Stimulated activated CD4-positive, alpha-beta T cell treated with anti-CD3 and anti-CD28 coated beads, Interleukin-1b, Interleukin-23, amount 100 ng/mL, for 4 hours (primary cell): ENCODE data around the gene ACSF2.

Experiments
- DNase-seq, 2 donors: peaks; one replicate each; pipeline ENCODE4 v3.0.0-alpha.2; 2020; ENCODE audit warnings: low read depth in 2 of 2

ACSF2 gene

DNA sequence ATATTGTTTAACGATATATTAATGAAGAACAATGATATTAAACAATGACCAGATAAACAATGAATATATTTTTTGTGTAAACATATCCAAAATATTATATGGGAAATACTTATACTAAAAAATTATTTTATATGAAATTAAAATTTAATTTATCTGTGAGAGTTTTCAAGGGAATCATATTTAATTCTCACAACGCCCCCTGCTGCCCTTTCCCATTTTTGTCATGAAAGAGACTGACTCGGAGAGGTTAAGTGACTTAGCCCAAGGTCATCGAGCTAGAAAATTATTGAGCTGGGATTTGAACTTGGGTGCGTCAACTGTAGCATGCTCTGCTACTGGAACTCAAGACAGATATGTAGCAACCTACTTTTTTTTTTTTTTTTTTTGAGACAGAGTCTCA lies 75.0 kb downstream of the ACSF2 start:
- DNase-seq, result peak in 1 of 2 donors; percentile 29

DNA sequence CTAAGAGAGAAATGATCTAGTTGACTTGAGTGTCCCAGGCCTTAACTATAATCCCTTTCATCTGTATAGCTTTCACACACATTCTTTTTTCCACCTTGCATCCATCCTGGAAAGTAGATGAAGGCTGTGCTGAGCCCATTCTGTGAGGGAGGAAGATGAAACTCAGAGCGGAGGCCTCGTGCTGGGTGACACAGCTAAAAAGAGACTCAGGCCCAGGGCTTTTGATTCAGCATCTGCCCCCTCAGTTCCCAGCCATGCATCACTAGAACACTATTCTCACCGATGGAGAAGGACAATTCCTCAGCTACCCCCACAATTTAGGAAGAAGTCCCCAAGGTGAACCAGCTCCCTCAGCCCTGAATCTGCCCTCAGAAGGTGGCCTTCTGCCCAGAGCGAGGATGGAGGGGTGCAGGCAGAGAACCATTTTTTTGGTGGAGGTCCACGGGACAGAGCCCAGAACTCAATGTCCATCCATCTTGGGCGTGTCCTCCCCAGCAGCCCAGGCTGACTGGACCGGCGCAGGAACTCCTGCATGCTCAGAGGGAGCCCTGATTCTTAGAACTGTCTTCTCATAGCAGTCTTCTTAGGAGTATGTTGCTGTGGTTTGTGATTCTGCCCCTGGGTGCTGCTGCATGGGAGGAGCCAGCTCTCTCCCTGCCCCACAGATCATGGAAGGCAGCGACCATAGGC lies 76.4 kb downstream of the ACSF2 start:
- no peak for DNase-seq

DNA sequence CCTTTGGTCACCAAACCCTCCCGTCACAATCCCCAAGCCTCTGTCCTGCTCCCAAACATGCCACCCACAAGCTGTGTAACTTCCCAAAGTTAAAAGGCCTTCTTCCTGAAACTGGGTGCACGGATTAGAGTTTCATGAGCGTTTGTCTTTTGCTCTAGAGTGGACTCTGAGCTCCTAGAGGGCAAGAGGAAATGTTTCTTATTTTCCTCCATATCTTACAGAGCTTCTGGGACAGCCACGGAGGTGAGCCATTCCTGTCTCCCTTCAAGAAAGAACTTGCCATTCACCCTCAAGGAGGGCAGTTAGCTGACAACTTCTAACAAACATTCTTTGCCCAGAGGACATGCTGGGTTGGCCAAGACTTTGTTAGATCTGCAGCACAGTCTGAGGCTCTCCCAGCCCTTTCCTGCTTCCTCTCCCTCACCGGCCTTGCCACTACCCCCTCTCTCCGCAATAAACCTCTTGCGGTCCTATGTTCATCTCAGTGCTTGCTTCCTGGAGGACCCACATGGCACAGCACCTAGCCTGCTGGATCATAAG lies 79.6 kb downstream of the ACSF2 start:
- DNase-seq, result no peak

DNA sequence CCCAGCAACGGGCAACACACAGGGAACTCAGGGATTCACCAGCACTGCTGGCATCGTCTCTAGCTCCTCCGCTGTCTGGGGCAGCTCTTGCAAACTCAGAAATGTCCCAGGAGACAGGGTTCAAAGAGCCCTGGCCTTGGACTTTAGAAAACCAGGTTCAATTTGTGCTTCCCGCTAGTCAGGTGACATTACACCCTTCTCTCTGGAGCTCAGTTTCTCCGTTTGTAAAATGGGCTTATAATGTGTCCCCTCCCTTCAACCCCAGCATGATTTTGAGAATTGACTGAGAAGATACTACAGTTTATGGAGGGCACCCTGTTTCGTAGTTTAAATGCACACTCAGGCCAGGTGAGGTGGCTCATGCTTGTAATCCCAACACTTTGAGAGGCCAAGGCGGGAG lies 80.3 kb downstream of the ACSF2 start:
- no peak for DNase-seq

DNA sequence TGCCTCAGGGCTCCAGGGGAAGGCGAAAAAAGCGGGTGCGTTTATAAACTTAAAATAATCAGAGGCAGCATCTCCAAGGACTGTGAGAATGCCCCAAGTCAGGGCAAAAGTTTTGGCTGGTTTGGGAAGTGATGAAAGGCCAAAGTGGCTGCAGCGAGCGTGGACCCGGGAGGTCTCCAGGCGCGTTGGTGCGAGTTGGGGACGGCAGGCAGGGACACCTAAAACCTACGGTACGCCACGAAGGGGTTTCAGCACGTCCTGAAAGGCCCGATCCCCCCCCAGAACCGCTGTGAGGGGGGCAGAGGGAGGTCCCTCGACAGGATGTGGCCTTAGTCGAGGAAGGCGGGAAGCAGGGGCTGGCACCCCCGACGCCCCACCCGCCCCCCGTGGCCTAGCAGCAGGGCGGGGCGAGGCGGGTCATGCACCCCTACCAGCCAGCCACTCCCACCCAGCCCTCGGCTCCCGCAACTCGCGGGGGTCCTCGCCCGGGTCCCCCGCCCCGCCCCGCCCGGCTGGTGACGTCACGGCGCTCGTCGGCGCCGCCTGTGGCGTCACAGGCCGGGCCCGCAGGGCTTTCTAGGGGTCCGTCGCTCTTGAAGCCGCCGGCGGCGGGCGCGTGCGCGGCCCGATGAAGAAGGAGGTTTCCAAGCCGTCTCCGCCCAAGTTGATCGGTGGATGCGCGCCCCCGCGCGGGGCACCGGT lies 82.0 kb downstream of the ACSF2 start, which contains the start of gene MYCBPAP:
TSS of gene MYCBPAP (plus strand) at position 569 of the 702 bp plus-strand sequence. CDS start 236 bp downstream, outside the sequence.
- peak; percentile 22 to 68 for DNase-seq

DNA sequence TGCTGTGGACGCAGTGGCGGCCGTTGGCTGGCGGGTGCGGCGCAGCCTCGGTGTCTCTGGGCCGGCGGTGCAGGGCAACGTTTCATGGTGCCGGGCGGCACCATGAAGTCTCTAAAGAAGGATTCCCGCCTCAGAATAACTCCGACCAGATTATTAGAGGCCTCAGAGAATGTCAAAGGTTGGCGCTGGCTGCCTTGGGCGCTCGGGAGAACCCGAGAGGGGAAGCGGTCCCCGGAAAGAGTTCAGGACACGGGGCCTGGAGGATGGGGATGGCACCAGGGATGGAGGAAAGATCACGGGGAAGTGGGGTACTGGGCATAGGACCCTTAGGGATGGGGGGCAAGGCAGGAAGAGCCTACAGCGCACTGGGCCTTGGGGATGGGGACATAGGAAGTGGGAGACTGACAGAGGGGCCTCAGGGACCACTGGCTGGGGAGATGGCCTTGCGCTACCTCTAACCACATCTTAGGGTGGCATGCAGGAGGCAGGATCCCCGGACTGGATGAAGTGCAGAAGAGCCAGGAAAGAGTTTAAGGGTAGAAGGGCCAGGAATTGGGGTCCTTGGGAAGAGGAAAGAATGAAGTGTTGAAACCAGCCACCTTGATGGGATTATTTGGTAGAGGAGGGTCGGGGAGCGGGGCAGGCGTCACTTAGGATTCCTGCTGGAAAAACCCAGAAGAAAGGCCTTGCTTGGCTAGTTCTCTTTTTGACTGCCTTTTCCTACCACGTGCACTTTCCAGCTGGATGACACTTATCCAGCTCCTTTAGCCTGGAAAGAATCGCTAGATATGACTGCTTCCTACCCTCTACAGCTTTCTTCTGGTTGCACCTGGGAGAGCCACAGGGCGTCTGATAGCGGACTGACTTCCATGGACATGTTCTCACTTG lies 82.8 kb downstream of the ACSF2 start:
- DNase-seq, result no peak

DNA sequence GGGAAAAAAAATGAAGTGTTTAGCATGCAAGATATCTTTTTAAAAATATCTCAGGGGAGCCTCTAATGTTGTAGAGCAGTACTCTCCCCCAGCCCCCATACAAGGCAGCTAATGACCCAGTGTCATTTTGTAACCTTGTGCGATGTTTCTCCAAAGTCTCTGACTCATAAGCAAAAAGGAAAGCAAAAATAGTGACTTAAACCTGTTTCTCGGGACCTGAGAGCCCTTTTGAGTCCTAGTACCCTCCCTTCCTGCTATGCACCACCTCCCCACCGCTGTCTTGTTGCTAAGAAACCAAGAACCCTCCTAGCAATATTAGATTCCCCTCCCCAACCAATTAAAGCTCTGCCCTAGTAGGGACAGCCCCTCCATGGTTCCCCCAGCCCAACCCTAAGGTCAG lies 85.0 kb downstream of the ACSF2 start:
- DNase-seq, result peak in 1 of 2 donors; percentile 22

DNA sequence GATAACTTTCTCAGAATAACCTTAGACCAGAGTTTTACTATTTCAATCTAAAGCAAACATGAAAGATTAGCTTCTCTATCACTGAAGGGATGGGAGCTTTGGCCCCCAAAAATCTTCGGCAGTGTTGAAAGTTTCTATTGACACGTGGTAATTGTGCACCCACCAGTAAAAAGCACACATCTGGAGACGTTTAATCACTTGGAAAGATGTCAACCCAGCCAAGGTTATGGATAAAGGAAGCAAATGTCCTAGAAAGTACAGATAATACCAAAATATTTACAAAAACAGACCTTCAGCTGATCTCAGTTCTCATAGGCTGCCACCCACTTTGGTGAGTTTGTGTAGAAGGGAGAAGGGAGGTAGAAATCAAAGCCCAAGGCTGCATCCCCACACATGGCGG lies 87.5 kb downstream of the ACSF2 start:
- DNase-seq, result no peak

DNA sequence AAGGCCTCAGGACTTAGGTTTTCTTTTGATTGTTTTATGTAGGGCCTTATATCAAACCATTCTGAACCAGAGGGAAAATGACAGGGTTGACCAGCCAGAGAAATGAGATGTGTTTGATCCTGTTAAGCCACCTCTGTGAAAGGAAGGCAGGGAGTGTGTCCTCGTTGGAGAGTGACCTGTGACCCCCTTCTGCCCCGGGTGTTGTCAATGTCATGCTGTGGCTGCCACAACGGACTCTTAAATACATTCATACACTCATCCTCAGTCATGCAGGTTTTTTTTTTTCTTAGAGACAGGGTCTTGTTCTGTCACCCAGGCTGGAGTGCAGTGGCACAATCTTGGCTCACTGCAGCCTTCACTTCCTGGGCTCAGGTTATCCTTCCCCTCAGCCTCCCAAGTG lies 88.4 kb downstream of the ACSF2 start:
- no peak for DNase-seq

DNA sequence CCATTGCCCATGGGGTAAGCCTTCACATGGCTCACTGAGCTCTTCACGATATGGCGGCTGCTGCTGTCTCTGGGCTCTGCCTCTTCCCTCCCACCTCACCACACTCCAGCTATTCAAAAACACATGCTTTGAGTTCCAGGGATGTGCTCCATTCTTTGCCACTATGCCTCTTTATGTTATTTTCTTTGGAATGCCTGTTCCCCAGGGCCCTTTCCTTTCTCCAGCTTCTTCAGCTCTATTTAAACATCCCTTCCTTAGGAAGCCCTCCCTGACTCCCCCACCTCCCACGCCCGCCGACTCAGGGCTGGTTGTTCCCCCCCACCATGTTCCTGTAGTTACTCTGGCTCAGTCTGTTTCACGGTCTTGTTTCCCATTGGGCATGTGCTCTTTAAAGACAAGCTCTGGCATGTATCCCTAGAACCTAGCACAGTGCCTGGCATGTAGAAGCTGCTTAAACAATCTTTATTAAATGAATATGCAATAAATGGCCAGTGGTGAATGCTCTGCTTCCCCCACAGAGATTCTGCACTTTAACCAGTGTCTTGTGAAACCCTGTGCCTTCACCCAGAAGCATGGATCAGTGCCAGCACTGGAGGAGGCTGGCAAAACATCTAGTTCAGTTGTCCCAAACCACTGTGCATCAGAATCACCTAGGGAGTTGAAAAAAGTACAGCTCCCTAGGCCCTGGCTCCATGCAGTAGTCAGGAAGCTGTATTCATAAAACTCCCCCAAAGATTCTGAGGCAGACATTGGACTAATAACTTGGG lies 89.1 kb downstream of the ACSF2 start:
- no peak for DNase-seq

DNA sequence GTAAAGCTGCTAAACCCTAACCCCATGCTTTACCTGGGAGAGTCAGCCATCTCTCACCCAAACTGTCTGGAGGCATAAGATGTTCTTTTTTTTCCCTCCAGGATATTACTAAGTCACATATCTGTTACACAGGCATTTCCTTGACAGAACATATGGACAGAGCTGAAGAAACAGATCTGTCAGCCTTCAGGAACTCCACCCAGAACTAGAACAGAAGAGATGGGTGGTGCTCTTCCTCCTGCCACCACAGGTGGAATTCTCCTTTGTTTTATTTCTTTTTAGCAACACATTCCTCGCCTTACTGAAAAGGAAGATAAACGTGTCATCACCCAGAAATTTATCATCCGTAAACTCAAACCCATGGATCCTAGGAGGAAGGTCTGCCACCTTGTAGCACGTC lies 91.0 kb downstream of the ACSF2 start:
- no peak for DNase-seq

DNA sequence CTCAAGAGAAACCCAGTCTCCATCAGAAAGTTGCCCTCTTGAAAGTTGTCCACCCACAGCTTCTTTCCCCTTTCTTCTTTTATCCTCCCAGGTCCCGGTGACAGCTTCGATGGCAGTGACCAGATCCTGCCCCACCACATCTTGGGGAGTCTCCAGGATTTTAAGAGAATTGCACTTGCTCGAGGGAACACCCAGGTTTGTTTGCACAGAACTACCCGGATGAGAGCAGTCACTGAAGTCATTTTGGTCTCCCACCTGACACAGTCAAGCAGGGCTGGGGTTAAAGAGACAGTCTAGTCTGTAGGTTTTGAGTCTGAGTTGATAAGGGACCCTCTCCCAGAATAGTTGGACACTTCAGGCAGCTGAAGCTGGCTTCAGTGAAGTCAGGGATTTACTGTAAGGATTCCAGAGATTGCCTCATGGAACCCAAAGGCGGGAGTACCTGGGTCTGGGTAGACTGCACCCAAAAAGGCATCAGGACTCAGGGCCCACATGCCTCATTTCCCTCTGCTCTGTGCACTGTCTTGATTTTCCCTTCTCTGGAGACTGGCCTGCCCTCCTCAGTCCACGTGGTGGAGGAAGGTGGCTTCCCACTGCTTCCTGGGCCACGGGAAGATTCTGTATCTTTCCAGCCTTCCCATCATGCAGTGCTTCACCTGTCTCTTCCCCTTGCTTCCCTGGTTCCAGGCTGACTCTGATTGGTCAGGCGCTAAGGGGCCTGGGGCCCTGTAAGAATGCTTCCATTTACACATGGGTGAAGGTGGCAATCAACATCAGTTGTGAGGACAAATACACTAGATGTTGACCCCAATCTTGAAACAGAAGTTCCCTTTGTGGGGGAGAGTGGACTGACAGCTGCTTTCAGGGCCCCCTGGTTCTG lies 91.7 kb downstream of the ACSF2 start:
- DNase-seq, result no peak

DNA sequence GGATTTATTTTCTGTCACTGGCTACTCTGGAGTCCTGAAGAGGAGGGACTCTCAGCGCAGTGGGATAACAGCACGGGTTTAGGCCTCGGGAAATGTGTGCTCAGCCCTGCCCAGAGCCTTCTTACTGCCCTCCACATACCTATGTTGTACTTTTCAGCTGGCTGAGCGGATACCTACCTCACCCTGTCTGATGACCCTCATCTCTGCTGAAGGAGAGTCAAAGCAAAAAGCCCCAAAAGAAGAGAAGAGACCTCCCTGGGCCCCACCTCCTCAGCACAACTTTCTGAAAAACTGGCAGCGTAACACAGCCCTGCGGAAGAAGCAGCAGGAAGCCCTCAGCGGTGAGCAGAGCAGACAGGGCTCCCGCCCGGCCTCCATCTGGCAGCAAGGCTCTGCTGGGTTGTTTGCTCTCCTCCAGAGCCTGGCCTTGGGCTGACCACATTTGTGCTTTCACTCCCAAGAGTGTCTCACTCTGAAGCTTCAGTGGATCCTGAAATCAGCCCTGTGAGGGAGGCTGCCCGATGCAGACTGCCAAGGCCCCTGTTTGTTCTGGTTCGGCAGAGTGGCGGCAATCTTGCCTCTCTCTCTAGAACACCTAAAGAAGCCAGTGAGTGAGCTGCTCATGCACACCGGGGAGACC lies 92.5 kb downstream of the ACSF2 start:
- DNase-seq, result no peak

DNA sequence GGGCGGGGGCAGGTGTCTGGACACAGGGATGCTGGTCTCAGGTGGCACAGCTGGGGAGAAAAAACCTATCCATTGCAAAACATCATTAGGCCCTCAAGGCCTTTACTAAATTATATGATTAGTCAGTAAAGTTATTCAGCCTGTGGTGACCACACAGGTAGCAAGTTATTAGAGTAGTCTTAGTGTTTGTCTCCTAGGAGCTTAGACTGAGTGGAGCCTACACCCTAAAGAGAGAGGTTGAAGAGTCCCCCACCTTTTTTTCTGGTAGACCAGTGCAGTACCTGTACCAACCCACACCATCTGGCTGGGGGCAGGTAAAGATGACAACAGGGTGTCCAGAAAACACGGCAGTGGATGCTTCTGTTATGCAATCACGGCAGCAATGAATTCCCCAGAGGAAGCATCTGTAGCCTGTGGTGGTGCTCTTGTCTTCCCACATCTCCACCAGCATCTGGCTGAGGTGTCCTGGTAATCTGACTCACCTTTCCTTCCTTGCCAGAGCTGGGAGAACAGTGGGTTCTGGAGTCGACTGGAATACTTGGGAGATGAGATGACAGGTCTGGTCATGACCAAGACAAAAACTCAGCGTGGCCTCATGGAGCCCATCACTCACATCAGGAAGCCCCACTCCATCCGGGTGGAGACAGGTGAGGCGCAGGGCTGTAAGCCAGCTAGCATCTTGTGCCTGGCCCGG lies 93.3 kb downstream of the ACSF2 start:
- DNase-seq, result no peak

DNA sequence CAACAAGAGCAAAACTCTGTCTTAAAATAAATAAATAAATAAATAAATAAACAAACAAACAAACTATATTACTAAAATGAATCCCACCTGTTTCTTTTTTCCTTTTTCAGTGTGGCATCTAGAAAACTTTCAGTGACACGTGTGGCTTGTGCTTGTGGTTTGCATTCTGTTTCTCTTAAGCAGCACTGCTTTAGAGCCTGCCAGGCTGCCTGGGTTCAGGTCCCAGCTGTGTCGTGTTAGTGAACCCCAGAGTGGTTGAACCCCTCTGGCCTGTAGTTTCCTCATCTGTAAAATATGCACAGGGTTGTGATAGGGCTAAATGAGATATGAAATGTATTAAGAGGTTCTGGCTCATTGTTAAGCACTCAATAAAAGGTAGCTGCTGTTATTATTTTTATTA lies 94.5 kb downstream of the ACSF2 start:
- DNase-seq, result no peak

DNA sequence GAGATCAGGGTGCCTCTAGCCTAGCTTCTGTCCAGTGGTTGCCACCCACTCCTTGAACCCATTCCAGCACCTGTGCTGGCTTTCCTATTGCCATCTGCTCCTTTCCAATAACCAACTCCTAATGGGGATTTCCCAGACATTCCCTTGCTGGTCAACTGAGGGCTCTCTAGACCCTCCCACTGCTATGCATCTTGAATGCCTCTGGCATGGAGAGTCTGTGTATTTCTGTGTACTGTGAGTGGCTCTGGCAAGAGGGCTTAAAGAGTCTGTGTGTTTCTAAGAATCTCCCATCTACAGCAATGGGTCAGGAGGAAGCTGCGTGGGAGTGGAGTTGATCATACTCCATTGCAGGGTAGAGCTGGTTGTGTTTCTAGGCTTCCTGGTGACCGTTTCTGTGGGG lies 95.5 kb downstream of the ACSF2 start:
- no peak for DNase-seq

DNA sequence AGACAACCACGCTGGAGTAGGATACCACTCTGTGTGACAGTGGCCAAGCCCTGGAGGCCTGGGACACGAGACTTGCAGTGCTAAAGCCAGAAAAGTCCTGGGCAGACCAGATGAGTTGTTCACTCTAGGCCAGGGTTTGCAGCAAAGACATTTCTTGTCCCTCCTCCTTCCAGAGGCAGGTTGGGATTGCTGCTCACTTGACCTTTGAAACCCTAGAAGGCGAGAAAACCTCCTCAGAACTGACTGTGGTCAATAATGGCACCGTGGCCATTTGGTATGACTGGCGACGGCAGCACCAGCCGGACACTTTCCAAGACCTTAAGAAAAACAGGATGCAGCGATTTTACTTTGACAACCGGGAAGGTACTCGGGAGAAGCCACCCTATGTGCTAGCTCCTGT lies 96.7 kb downstream of the ACSF2 start:
- DNase-seq, result no peak

DNA sequence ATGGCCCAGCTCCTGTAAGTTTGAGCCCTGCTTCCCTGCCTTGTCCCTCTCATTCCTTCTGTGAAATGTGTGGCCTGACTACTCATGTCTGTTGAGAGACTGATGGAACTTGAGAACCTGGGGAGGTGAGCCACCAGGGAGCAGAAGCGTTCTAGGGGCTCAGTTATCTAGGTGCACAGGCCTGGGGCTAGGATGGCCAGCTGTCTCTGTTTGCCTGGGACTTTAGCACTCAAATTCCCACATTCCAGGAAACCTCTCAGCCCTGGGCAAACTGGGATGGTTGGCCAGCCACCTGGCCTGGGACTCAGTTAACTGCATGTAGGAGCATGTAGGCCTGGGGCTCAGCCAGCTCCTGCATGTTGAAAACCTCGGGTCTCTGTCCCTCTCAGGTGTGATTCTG lies 97.2 kb downstream of the ACSF2 start:
- DNase-seq, result no peak
